ENCODE data around the gene PDK2. TPM values are rescaled to one million over a fixed set of nuclear protein-coding genes. Genes with fewer than 3 reads are reported as not detected.

Gene PDK2
- total RNA-seq, 2 experiments from 2014 or later, result 29.4 to 31.3 TPM

GRCh38 chr17:50075446-50076032 is 19.6 kb upstream of the PDK2 start:
- ChIA-PET CTCF (interaction anchor here (0.8 to 1.6 kb wide), 5 partner anchors 12 to 48 kb away, joined by 3 to 4 read pairs (median 3); partner anchors contain the start of gene ITGA3), POLR2A (no interaction called here)
- no peak overlapping the region for H3K27ac Mint-ChIP-seq
- DNase-seq, result no peak
- H3K4me3 Mint-ChIP-seq, result no peak overlapping the region
- no peaks in the 10 kb centered on the region for H3K27me3 Mint-ChIP-seq
- H3K36me3 Mint-ChIP-seq (ENCODE audit: low read depth), result peaks cover 4% of the 10 kb centered on the region
- peaks cover 2% of the 10 kb centered on the region for H3K4me1 Mint-ChIP-seq
- no peaks in the 10 kb centered on the region for H3K9me3 Mint-ChIP-seq

GRCh38 chr17:50076221-50076590 is 18.9 kb upstream of the PDK2 start:
- peaks cover 4% of the 10 kb centered on the region for H3K36me3 Mint-ChIP-seq (ENCODE audit: low read depth)
- DNase-seq, result no peak
- CTCF ChIA-PET, result interaction anchor here (0.8 to 1.6 kb wide), 4 partner anchors 12 to 48 kb away, joined by 3 read pairs; partner anchors contain the start of gene ITGA3
- H3K27ac Mint-ChIP-seq, result no peak overlapping the region
- H3K4me1 Mint-ChIP-seq, result peaks cover 2% of the 10 kb centered on the region
- POLR2A ChIA-PET, result no interaction called here
- H3K9me3 Mint-ChIP-seq, result no peaks in the 10 kb centered on the region
- no peak overlapping the region for H3K4me3 Mint-ChIP-seq
- no peaks in the 10 kb centered on the region for H3K27me3 Mint-ChIP-seq

- Mint-ChIP-seq H3K4me1 (peaks cover 2% of the 10 kb centered on the region), H3K36me3 (ENCODE audit: low read depth) (peaks cover 2% of the 10 kb centered on the region), H3K27ac (no peak overlapping the region), H3K4me3 (no peak overlapping the region), H3K27me3 (no peaks in the 10 kb centered on the region), H3K9me3 (no peaks in the 10 kb centered on the region)
- no peak for DNase-seq
- ChIA-PET POLR2A (no interaction called here), CTCF (interaction anchor here (0.9 to 4.2 kb wide), 6 partner anchors 11 to 51 kb away, joined by 3 to 29 read pairs (median 3); partner anchors contain the start of genes ITGA3 and PDK2)
These were observed 18.4 kb upstream of the PDK2 start for GRCh38 chr17:50076591-50077235.

GRCh38 chr17:50078430-50078829 is 16.7 kb upstream of the PDK2 start:
- Mint-ChIP-seq H3K9me3 (no peaks in the 10 kb centered on the region), H3K4me1 (no peaks in the 10 kb centered on the region), H3K4me3 (no peak overlapping the region), H3K27me3 (no peaks in the 10 kb centered on the region), H3K36me3 (ENCODE audit: low read depth) (no peaks in the 10 kb centered on the region), H3K27ac (no peak overlapping the region)
- DNase-seq, result no peak
- ChIA-PET CTCF (interaction anchor here (1.2 to 4.2 kb wide), 4 partner anchors 9 to 53 kb away, joined by 3 to 29 read pairs (median 9); partner anchors contain the start of gene PDK2), POLR2A (no interaction called here)

GRCh38 chr17:50079334-50080095 is 15.6 kb upstream of the PDK2 start:
- no peaks in the 10 kb centered on the region for H3K4me1 Mint-ChIP-seq
- no peak for DNase-seq
- no peak overlapping the region for H3K4me3 Mint-ChIP-seq
- H3K27ac Mint-ChIP-seq, result no peak overlapping the region
- no peaks in the 10 kb centered on the region for H3K36me3 Mint-ChIP-seq (ENCODE audit: low read depth)
- H3K9me3 Mint-ChIP-seq, result no peaks in the 10 kb centered on the region
- no peaks in the 10 kb centered on the region for H3K27me3 Mint-ChIP-seq
- POLR2A ChIA-PET, result no interaction called here
- CTCF ChIA-PET, result interaction anchor here (0.8 to 4.2 kb wide), 3 partner anchors 14 to 23 kb away, joined by 3 to 29 read pairs (median 3); partner anchors contain the start of gene PDK2

- Mint-ChIP-seq H3K9me3 (no peaks in the 10 kb centered on the region), H3K27me3 (no peaks in the 10 kb centered on the region), H3K27ac (no peak overlapping the region), H3K4me3 (no peak overlapping the region), H3K36me3 (ENCODE audit: low read depth) (no peaks in the 10 kb centered on the region), H3K4me1 (no peaks in the 10 kb centered on the region)
- DNase-seq, result no peak
- CTCF ChIA-PET, result interaction anchor here (0.8 to 4.2 kb wide), 3 partner anchors 13 to 24 kb away, joined by 3 to 29 read pairs (median 3); partner anchors contain the start of gene PDK2
- POLR2A ChIA-PET, result no interaction called here
These were observed 15.1 kb upstream of the PDK2 start for GRCh38 chr17:50080096-50080480.

- Mint-ChIP-seq H3K27me3 (no peaks in the 10 kb centered on the region), H3K4me1 (no peaks in the 10 kb centered on the region), H3K4me3 (no peak overlapping the region), H3K27ac (no peak overlapping the region), H3K9me3 (no peaks in the 10 kb centered on the region), H3K36me3 (ENCODE audit: low read depth) (no peaks in the 10 kb centered on the region)
- ChIA-PET CTCF (interaction anchor here (0.8 to 4.2 kb wide), 2 partner anchors 8 to 13 kb away, joined by 3 to 29 read pairs; partner anchors contain the start of gene PDK2), POLR2A (no interaction called here)
- no peak for DNase-seq
These were observed 14.3 kb upstream of the PDK2 start for GRCh38 chr17:50080827-50081226.

- Mint-ChIP-seq H3K4me3 (no peak overlapping the region), H3K36me3 (ENCODE audit: low read depth) (no peaks in the 10 kb centered on the region), H3K9me3 (no peaks in the 10 kb centered on the region), H3K4me1 (no peaks in the 10 kb centered on the region), H3K27ac (no peak overlapping the region), H3K27me3 (no peaks in the 10 kb centered on the region)
- CTCF ChIA-PET, result interaction anchor here (0.8 to 0.9 kb wide), 3 partner anchors 13 to 84 kb away, joined by 3 read pairs; no protein-coding TSS in a partner anchor
- no peak for DNase-seq
- POLR2A ChIA-PET, result no interaction called here
These were observed 13.4 kb upstream of the PDK2 start for GRCh38 chr17:50081757-50082156.

GRCh38 chr17:50087246-50087911 is 7.8 kb upstream of the PDK2 start:
- Mint-ChIP-seq H3K4me3 (no peak overlapping the region), H3K27me3 (no peaks in the 10 kb centered on the region), H3K4me1 (no peaks in the 10 kb centered on the region), H3K36me3 (ENCODE audit: low read depth) (no peaks in the 10 kb centered on the region), H3K27ac (no peak overlapping the region), H3K9me3 (no peaks in the 10 kb centered on the region)
- DNase-seq, result peak; percentile 78
- POLR2A ChIA-PET, result interaction anchor here (0.7 kb wide), 1 partner anchor 54 kb away, joined by 4 read pairs; no protein-coding TSS in a partner anchor
- CTCF ChIA-PET, result interaction anchor here (0.6 to 2.9 kb wide), 33 partner anchors 9 to 761 kb away, joined by 3 to 55 read pairs (median 4); partner anchors contain the start of genes ITGA3 and LRRC59

- H3K36me3 Mint-ChIP-seq (ENCODE audit: low read depth), result no peaks in the 10 kb centered on the region
- POLR2A ChIA-PET, result no interaction called here
- H3K4me3 Mint-ChIP-seq, result no peak overlapping the region
- no peak overlapping the region for H3K27ac Mint-ChIP-seq
- CTCF ChIA-PET, result interaction anchor here (0.6 to 2.9 kb wide), 32 partner anchors 8 to 762 kb away, joined by 3 to 55 read pairs (median 4); partner anchors contain the start of genes ITGA3 and LRRC59
- peaks cover 2% of the 10 kb centered on the region for H3K27me3 Mint-ChIP-seq
- no peak for DNase-seq
- no peaks in the 10 kb centered on the region for H3K9me3 Mint-ChIP-seq
- no peaks in the 10 kb centered on the region for H3K4me1 Mint-ChIP-seq
These were observed 7.2 kb upstream of the PDK2 start for GRCh38 chr17:50087912-50088405.

- CTCF ChIA-PET, result interaction anchor here (1.0 to 2.9 kb wide), 4 partner anchors 29 to 60 kb away, joined by 3 to 55 read pairs (median 4); no protein-coding TSS in a partner anchor
- Mint-ChIP-seq H3K4me1 (peaks cover 3% of the 10 kb centered on the region), H3K36me3 (ENCODE audit: low read depth) (no peaks in the 10 kb centered on the region), H3K4me3 (no peak overlapping the region), H3K27ac (no peak overlapping the region), H3K27me3 (peaks cover 5% of the 10 kb centered on the region), H3K9me3 (no peaks in the 10 kb centered on the region)
- no peak for DNase-seq
- POLR2A ChIA-PET, result no interaction called here
These were observed 6.0 kb upstream of the PDK2 start for GRCh38 chr17:50088952-50089825.
